Trophoblast cell (in vitro differentiated cells and primary cell): ENCODE measurements around the gene NME7.

Experiments
- DNase-seq, 2 donors: peaks; one replicate each; pipeline ENCODE4 v3.0.0-alpha.2; 2016
- H2AFZ ChIP-seq: 2 replicates; pipeline ENCODE4 v1.6.1; 2013; ENCODE audit warnings: low read length, moderate library complexity, mild to moderate bottlenecking; ENCODE audit not compliant: insufficient read depth, poor library complexity
- H2AK5ac ChIP-seq: 2 replicates; pipeline ENCODE4 v1.6.1; 2013; ENCODE audit warnings: mild to moderate bottlenecking, low read length
- H2BK120ac ChIP-seq: 2 replicates; pipeline ENCODE4 v1.6.1; 2013; ENCODE audit warnings: low read length, mild to moderate bottlenecking, moderate library complexity; ENCODE audit not compliant: insufficient read depth, poor library complexity
- H2BK12ac ChIP-seq: 2 replicates; pipeline ENCODE4 v1.6.1; 2013; ENCODE audit warnings: mild to moderate bottlenecking, low read length, moderate library complexity
- H2BK5ac ChIP-seq: 2 replicates; pipeline ENCODE4 v1.6.1; 2013; ENCODE audit warnings: low read length, low read depth, moderate library complexity, mild to moderate bottlenecking; ENCODE audit not compliant: poor library complexity
- H3K14ac ChIP-seq: 2 replicates; pipeline ENCODE4 v1.6.1; 2013; ENCODE audit warnings: mild to moderate bottlenecking, low read length
- H3K18ac ChIP-seq: 2 replicates; pipeline ENCODE4 v1.6.1; 2013; ENCODE audit warnings: mild to moderate bottlenecking, low read length
- H3K23ac ChIP-seq: 2 replicates; pipeline ENCODE4 v1.6.1; 2013; ENCODE audit warnings: low read length
- H3K27ac ChIP-seq: 2 replicates; pipeline ENCODE4 v1.5.1; 2013; ENCODE audit warnings: low read depth, mild to moderate bottlenecking, inconsistent platforms, low read length, moderate library complexity
- H3K27me3 ChIP-seq: 2 replicates; pipeline ENCODE4 v1.6.1; 2013; ENCODE audit warnings: inconsistent platforms, mild to moderate bottlenecking, low read length, moderate library complexity; ENCODE audit not compliant: insufficient read depth
- H3K36me3 ChIP-seq, 2 experiments: 1 replicate in 1 of 2; 2 replicates in 1 of 2; pipeline ENCODE4 v1.6.1; 2013; ENCODE audit warnings: low read length in 2 of 2, mild to moderate bottlenecking in 2 of 2, moderate library complexity in 1 of 2; ENCODE audit not compliant: insufficient read depth in 2 of 2, control insufficient read depth in 1 of 2
- H3K4ac ChIP-seq: 2 replicates; pipeline ENCODE4 v1.6.1; 2013; ENCODE audit warnings: low read depth, mild to moderate bottlenecking, low read length, moderate library complexity
- H3K4me1 ChIP-seq, 2 experiments: 1 replicate in 1 of 2; 2 replicates in 1 of 2; pipeline ENCODE4 v1.6.1; 2013; ENCODE audit warnings: low read length in 2 of 2, mild to moderate bottlenecking in 2 of 2, moderate library complexity in 1 of 2; ENCODE audit not compliant: insufficient read depth in 2 of 2, control insufficient read depth in 1 of 2
- H3K4me2 ChIP-seq: 2 replicates; pipeline ENCODE4 v1.6.1; 2013; ENCODE audit warnings: inconsistent platforms, mild to moderate bottlenecking, low read length, moderate library complexity
- H3K4me3 ChIP-seq: 2 replicates; pipeline ENCODE4 v1.5.1; 2013; ENCODE audit warnings: mild to moderate bottlenecking, low read depth, low read length, inconsistent platforms
- H3K79me1 ChIP-seq: one replicate; pipeline ENCODE4 v1.6.1; 2013; ENCODE audit warnings: low read length
- H3K79me2 ChIP-seq: 2 replicates; pipeline ENCODE4 v1.6.1; 2013; ENCODE audit warnings: low read length, mild to moderate bottlenecking; ENCODE audit not compliant: control insufficient read depth, insufficient read depth, poor library complexity
- H3K9ac ChIP-seq: 2 replicates; pipeline ENCODE4 v1.6.1; 2013; ENCODE audit warnings: mild to moderate bottlenecking, low read length
- H3K9me3 ChIP-seq: 2 replicates; pipeline ENCODE4 v1.6.1; 2013; ENCODE audit warnings: low read depth, mild to moderate bottlenecking, control low read depth, inconsistent platforms, low read length; ENCODE audit not compliant: insufficient read depth
- H4K12ac ChIP-seq: 2 replicates; pipeline ENCODE4 v1.6.1; 2013; ENCODE audit warnings: low read depth, mild to moderate bottlenecking, low read length, moderate library complexity
- H4K8ac ChIP-seq: 2 replicates; pipeline ENCODE4 v1.6.1; 2013; ENCODE audit warnings: low read depth, mild to moderate bottlenecking, low read length, moderate library complexity
- H4K91ac ChIP-seq: one replicate; pipeline ENCODE4 v1.6.1; 2013; ENCODE audit warnings: low read depth, mild to moderate bottlenecking, low read length, moderate library complexity
- WGBS: extraction: QIAGEN DNeasy Blood & Tissue Kit; methylation state at CpG from one replicate; pipeline ENCODE4 v1.1.7; 2013; ENCODE audit warnings: missing lambda C conversion rate; ENCODE audit not compliant: insufficient read length, insufficient coverage; ENCODE audit errors: extremely low coverage; 5-methylcytosine and 5-hydroxymethylcytosine counted together

NME7 gene

GRCh38 chr1:169156580-169156979 lies 211.0 kb downstream of the NME7 start:
- Histone ChIP-seq H2BK12ac (no peak overlapping the region), H3K4me2 (no peak overlapping the region), H2AFZ (no peak overlapping the region), H2AK5ac (no peak overlapping the region), H3K27me3 (no peaks in the 10 kb centered on the region), H3K14ac (no peak overlapping the region), H2BK5ac (no peak overlapping the region), H3K79me2 (no peaks in the 10 kb centered on the region), H3K23ac (no peak overlapping the region), H3K27ac (no peak overlapping the region), H3K79me1 (no peaks in the 10 kb centered on the region), H3K18ac (no peak overlapping the region), H3K4me3 (no peak overlapping the region), H3K36me3 (no peaks in the 10 kb centered on the region), H3K9me3 (no peaks in the 10 kb centered on the region), H3K4ac (no peak overlapping the region), H3K4me1 (peaks cover 2 to 3% of the 10 kb centered on the region in 2 experiments), H2BK120ac (no peak overlapping the region), H3K9ac (no peak overlapping the region), H4K91ac (no peak overlapping the region), H4K12ac (no peak overlapping the region), H4K8ac (no peak overlapping the region)
- no peak for DNase-seq
- no CpG with 5 or more reads among the region's 3 CpGs for WGBS

DNA sequence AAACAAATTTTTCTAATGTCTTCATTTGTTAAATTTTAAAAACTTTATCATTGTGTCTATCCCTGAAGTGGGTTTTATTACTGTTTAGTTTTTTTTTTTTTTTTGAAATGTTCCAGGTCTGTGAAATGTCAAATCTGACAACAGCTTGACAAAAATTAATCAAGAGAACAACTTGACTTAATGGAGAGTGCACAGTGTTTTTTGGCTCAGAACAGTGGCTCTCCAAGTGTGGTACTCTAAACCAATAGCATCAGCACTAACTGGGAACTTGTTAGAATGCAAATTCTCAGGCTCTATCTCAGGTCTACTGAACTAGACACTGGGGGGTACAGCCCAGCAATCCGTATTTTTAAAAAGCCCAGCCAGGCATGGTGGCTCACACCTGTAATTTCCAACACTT lies 211.9 kb downstream of the NME7 start:
- WGBS, result no CpG with 5 or more reads among the region's 1 CpG
- no peak for DNase-seq
- Histone ChIP-seq H3K4me2 (no peak overlapping the region), H3K79me2 (no peaks in the 10 kb centered on the region), H3K18ac (no peak overlapping the region), H3K27me3 (no peaks in the 10 kb centered on the region), H2BK12ac (no peak overlapping the region), H3K9me3 (no peaks in the 10 kb centered on the region), H3K4ac (no peak overlapping the region), H3K79me1 (no peaks in the 10 kb centered on the region), H2AFZ (no peak overlapping the region), H4K8ac (no peak overlapping the region), H4K91ac (no peak overlapping the region), H3K9ac (no peak overlapping the region), H3K14ac (no peak overlapping the region), H3K36me3 (no peaks in the 10 kb centered on the region), H4K12ac (no peak overlapping the region), H3K27ac (no peak overlapping the region), H3K23ac (no peak overlapping the region), H2AK5ac (no peak overlapping the region), H3K4me3 (no peak overlapping the region), H2BK120ac (no peak overlapping the region), H3K4me1 (peaks cover 2 to 3% of the 10 kb centered on the region in 2 experiments), H2BK5ac (no peak overlapping the region)

DNA sequence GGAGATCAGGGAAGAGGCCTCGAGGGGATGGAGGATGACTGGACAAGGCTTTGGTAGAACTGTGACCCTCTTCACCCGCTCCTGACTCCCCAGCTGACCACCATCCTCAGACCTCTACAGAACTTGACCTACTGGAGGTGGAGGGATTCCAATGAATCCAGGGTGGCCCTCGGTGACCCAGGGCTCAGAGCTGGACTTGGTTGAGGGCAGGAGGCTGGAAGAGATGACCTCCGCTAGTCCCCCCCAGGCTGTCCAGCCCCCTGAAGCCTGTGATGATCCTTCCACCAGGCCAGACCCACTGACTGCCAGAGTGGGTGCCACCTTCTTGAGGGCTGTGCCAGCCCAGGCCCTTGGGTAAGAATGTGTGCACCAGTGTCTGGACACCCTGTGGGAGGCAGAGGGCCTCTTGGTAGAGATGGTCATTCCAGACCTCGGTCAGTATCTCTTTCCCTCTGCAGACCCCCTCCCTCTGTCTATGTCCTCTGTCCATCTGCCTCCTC lies 216.2 kb downstream of the NME7 start:
- Histone ChIP-seq H3K18ac (no peak overlapping the region), H3K4ac (no peak overlapping the region), H3K79me1 (no peaks in the 10 kb centered on the region), H3K9me3 (no peaks in the 10 kb centered on the region), H3K79me2 (no peaks in the 10 kb centered on the region), H3K4me2 (no peak overlapping the region), H3K27ac (no peak overlapping the region), H3K23ac (no peak overlapping the region), H3K27me3 (no peaks in the 10 kb centered on the region), H2BK5ac (no peak overlapping the region), H4K12ac (no peak overlapping the region), H2AK5ac (no peak overlapping the region), H3K9ac (no peak overlapping the region), H3K4me3 (no peak overlapping the region), H4K8ac (no peak overlapping the region), H3K36me3 (no peaks in the 10 kb centered on the region), H2BK12ac (no peak overlapping the region), H4K91ac (no peak overlapping the region), H3K4me1 (peaks cover 0 to 4% of the 10 kb centered on the region in 2 experiments), H3K14ac (no peak overlapping the region), H2BK120ac (no peak overlapping the region), H2AFZ (no peak overlapping the region)
- no peak for DNase-seq
- no CpG with 5 or more reads among the region's 5 CpGs for WGBS

- Histone ChIP-seq H3K4me2 (no peak overlapping the region), H4K91ac (no peak overlapping the region), H3K79me2 (no peaks in the 10 kb centered on the region), H2AK5ac (no peak overlapping the region), H3K36me3 (no peaks in the 10 kb centered on the region), H3K14ac (no peak overlapping the region), H3K4me3 (no peak overlapping the region), H2AFZ (no peak overlapping the region), H3K79me1 (no peaks in the 10 kb centered on the region), H4K12ac (no peak overlapping the region), H2BK120ac (no peak overlapping the region), H3K27me3 (no peaks in the 10 kb centered on the region), H3K9ac (no peak overlapping the region), H3K4ac (no peak overlapping the region), H4K8ac (no peak overlapping the region), H3K9me3 (no peaks in the 10 kb centered on the region), H3K4me1 (peaks cover 0 to 4% of the 10 kb centered on the region in 2 experiments), H2BK12ac (no peak overlapping the region), H2BK5ac (no peak overlapping the region), H3K18ac (no peak overlapping the region), H3K27ac (no peak overlapping the region), H3K23ac (no peak overlapping the region)
- WGBS, result no CpG with 5 or more reads among the region's 4 CpGs
- no peak for DNase-seq
Observed at GRCh38 chr1:169150641-169151337, 216.8 kb downstream of the NME7 start.
